Upper lobe of left lung (tissue), 6 donors: ENCODE results near the gene CHMP6. TPM values are rescaled to one million over a fixed set of nuclear protein-coding genes. Genes with fewer than 3 reads are reported as not detected.
A peak's percentile ranks its signal among the peaks of the same experiment; 100 is the strongest.

Source experiments
- ATAC-seq, 2 donors: fragments of 200-7000 bp; cut with Tn5 transposase; one replicate each; pipeline ENCODE4 v1.9.1; 2022; ENCODE audit warnings: mild to moderate bottlenecking in 2 of 2, moderate library complexity in 2 of 2; ENCODE audit not compliant: low FRiP score in 2 of 2
- DNase-seq, 2 donors: peaks; one replicate each; pipeline ENCODE4 v3.0.0-alpha.2; 2019 to 2020
- H3K27ac ChIP-seq, 4 donors: fragments of 200-600 bp; sonication (generic); one replicate each; pipeline ENCODE4 v1.5.1; 2016 to 2019
- H3K27me3 ChIP-seq, 4 donors: fragments of 200-600 bp; sonication (generic); one replicate each; pipeline ENCODE4 v1.5.1; 2017 to 2019
- H3K36me3 ChIP-seq, 4 donors: fragments of 200-600 bp; sonication (generic); one replicate each; pipeline ENCODE4 v1.5.1; 2016 to 2019
- H3K4me1 ChIP-seq, 4 donors: fragments of 200-600 bp; sonication (generic); one replicate each; pipeline ENCODE4 v1.5.1; 2018 to 2019
- H3K4me3 ChIP-seq, 4 donors: fragments of 200-600 bp; sonication (generic); one replicate each; pipeline ENCODE4 v1.5.1; 2017 to 2019; ENCODE audit warnings: mild to moderate bottlenecking in 2 of 4, moderate library complexity in 1 of 4
- H3K9me3 ChIP-seq, 4 donors: fragments of 200-600 bp; sonication (generic); one replicate each; pipeline ENCODE4 v1.5.1; 2018 to 2019
- EP300 ChIP-seq, 4 donors: sonication (generic); formaldehyde crosslinking; IDR thresholded peaks; one replicate each; pipeline ENCODE4 v1.5.1; 2017; ENCODE audit warnings: antibody characterized with exemption in 4 of 4, control low read depth in 2 of 4
- POLR2A ChIP-seq, 4 donors: fragments of 450-650 bp; IDR thresholded peaks; one replicate each; pipeline ENCODE4 v1.5.1; 2016 to 2017; ENCODE audit warnings: antibody characterized with exemption in 4 of 4, mild to moderate bottlenecking in 2 of 4
- POLR2AphosphoS5 ChIP-seq, 2 donors: sonication (generic); formaldehyde crosslinking; IDR thresholded peaks; one replicate each; pipeline ENCODE4 v1.5.1; 2017; ENCODE audit warnings: antibody characterized with exemption in 2 of 2
- WGBS, 2 donors: methylation state at CpG; one replicate each; pipeline ENCODE4 v1.1.5; 2017 to 2018; 5-methylcytosine and 5-hydroxymethylcytosine counted together
- total RNA-seq, 6 donors: library from RNA; depleted of rRNA in 4 of 6; stranded (reverse); fragments of >200 nt in 4 of 6; gene quantifications; one replicate each; pipeline versions ENCODE4 v1.1.0 to v1.2.1, GENCODE V29; 2016 to 2021
- TF ChIP-seq, protein P1 (sequence below), 6 experiments: fragments of 450-650 bp in 4 of 6; fragments of 200-600 bp in 2 of 6; sonication (generic) in 2 of 6; IDR thresholded peaks; one replicate each; pipeline ENCODE4 v1.5.1; 2016 to 2019; ENCODE audit warnings: antibody characterized with exemption in 6 of 6
- donor health status: DM: no; HTN: no; CAD: no; lungs with moderate emphysema.
- donor health status: DM: no; HTN: yes; CAD: no; lungs with severe emphysema.

Gene CHMP6
- total RNA-seq, 6 donors from 2014 or later, result 29.5 to 75.4 (median 34.8) TPM

DNA sequence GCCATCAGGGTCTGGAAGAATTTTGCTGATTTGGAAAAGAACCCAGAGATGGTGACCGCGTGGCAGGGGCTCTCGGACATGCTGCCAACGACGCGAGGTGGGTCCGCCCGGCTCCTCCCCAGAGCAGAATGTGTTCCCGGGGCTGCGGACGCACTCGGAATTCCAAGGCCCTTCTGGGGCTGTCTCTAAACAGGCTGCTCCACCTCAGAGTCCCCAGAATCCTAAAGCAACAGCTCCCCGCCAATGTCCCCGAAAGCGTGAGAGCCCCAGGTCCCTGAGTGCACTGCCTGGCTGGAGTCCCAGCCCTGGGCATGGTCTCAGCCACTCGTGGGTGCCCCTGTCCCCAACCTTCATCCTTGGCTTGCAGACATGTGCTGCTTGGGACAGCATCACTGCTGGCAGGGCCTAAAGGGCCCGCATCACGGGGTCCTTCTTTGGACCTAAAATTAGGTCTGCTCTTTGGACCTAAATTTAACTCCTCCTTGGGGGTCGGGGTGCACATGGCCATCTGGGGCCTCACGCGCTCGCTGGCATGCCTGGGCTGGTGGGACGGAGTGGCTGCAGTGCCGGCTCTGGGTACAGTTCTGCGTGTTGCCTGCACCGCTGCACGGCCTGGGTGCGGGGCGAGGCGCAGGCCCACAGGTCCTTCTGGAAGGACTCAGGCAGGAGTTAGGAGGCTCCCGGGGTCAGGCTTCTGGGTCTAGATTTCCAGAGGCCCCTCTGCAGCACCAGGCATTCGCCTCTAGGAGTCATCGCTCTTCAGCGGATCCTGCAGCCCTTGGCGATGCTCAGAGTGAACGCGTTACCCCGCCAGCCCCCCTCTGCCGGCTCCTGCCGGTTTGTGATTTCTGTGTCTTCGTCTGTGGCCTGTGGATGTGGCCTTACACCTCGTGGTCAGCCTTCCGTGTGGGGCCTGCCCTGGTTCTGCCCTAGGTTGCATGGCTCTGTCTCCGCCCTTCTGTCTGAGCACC lies 41.9 kb upstream of the CHMP6 start:
- no peaks in the 10 kb centered on the region for H3K27me3 ChIP-seq
- DNase-seq (peak in 1 of 2 donors; percentile 77), ATAC-seq (no peak)
- 90 to 94% methylated on average over 9 to 44 of the region's 44 CpGs for WGBS, 2 donors
- TF ChIP-seq POLR2A (IDR thresholded peaks at IDR 0.05), result no peak
- TF ChIP-seq, protein P1, sequence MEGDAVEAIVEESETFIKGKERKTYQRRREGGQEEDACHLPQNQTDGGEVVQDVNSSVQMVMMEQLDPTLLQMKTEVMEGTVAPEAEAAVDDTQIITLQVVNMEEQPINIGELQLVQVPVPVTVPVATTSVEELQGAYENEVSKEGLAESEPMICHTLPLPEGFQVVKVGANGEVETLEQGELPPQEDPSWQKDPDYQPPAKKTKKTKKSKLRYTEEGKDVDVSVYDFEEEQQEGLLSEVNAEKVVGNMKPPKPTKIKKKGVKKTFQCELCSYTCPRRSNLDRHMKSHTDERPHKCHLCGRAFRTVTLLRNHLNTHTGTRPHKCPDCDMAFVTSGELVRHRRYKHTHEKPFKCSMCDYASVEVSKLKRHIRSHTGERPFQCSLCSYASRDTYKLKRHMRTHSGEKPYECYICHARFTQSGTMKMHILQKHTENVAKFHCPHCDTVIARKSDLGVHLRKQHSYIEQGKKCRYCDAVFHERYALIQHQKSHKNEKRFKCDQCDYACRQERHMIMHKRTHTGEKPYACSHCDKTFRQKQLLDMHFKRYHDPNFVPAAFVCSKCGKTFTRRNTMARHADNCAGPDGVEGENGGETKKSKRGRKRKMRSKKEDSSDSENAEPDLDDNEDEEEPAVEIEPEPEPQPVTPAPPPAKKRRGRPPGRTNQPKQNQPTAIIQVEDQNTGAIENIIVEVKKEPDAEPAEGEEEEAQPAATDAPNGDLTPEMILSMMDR (IDR thresholded peaks at IDR 0.05), result no peak
- no peak for TF ChIP-seq EP300 (IDR thresholded peaks at IDR 0.05)
- H3K4me3 ChIP-seq, result no peak overlapping the region
- H3K4me1 ChIP-seq, result peaks cover 0 to 4% (median 0%) of the 10 kb centered on the region in 4 donors
- H3K9me3 ChIP-seq, result no peaks in the 10 kb centered on the region
- no peak overlapping the region for H3K27ac ChIP-seq
- peaks cover 0 to 65% (median 32%) of the 10 kb centered on the region in 4 donors for H3K36me3 ChIP-seq

DNA sequence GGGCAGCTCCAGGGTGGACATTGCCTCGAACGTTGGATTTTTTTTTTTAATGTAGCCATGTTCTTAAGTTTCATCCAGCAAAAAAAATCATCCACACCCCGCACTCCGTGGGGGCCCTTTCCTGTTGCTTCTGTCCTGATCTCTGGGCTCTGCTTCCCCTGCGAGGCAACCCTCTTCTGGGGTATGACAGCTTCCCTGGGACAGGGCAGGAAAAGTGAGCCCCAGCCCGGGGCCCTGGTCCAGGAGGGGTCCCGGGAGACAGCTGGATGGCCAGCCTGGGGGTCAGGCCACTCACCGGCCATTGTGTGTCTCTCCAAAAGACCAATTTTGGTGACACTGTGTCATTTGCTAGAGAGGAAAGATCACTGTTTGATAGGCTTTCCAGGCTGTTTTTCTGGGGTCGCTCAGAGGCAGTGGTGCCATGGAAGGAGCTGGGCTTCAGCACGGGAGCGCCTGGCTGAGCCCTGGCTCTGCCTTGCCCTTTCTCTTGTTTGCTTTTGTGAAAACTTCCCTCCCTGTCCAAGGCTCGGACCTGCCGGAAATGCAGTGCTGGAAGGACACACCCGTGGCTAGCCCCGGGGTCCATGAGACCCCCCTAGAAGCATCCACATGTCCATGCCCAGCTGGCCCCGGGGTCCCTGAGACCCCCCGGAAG lies 41.0 kb upstream of the CHMP6 start:
- H3K4me1 ChIP-seq, result peaks cover 0 to 4% (median 0%) of the 10 kb centered on the region in 4 donors
- H3K9me3 ChIP-seq, result no peaks in the 10 kb centered on the region
- 92 to 95% methylated on average over 16 to 17 of the region's 17 CpGs for WGBS, 2 donors
- DNase-seq (peak in 1 of 2 donors; percentile 40), ATAC-seq (no peak)
- H3K36me3 ChIP-seq, result peaks cover 0 to 64% (median 35%) of the 10 kb centered on the region in 4 donors
- no peak for TF ChIP-seq POLR2A (IDR thresholded peaks at IDR 0.05)
- no peak for TF ChIP-seq POLR2AphosphoS5 (IDR thresholded peaks at IDR 0.05)
- no peak overlapping the region for H3K27ac ChIP-seq
- no peak overlapping the region for H3K4me3 ChIP-seq
- no peaks in the 10 kb centered on the region for H3K27me3 ChIP-seq

DNA sequence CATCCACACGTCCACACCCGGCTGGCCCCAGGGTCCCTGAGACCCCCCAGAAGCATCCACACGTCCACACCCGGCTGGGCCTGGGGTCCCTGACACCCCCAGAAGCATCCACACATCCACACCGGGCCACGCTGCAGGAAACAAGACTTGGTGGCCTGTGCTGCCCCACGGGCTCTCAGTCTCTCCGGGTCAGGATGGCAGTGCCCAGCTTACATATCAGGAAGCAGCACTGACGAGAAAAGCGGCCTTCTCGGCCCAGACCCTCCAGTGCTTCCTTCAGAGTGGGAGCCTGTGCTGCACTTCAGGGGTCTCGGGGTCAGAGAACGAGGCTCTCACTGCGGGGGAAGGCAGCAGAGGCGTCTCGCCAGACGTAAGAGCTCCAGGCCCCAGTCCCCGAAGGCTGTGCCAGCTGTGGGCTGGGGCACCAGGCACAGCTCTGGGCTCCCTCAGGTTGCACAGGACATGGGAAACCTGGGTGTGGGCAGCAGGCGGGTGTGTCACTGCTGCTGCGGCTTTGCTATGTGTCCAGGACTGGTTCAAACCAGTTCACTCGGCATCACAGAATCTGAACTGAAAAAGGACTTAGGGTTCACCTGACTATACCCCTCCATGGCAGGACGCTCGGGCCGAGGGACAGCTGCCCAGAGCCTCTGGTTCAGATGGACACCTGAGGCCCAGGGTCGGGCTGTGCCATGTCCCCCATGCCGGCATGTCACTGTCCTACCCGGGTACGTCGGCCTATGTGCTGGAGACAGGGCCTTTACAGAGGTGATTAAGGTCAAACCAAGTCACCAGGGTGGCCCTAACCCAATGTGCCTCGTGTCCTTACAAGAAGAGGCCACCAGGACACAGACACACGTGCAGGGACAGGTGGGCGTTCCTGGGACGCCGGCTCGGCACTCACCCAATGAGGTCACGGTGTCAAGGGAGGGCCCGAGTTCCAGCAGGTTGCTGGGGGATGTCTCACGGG lies 40.2 kb upstream of the CHMP6 start:
- H3K36me3 ChIP-seq, result peaks cover 0 to 56% (median 28%) of the 10 kb centered on the region in 4 donors
- H3K4me1 ChIP-seq, result peaks cover 0 to 4% (median 0%) of the 10 kb centered on the region in 4 donors
- TF ChIP-seq EP300 (IDR thresholded peaks at IDR 0.05), result no peak
- H3K27ac ChIP-seq, result no peak overlapping the region
- 90 to 93% methylated on average over 20 to 38 of the region's 38 CpGs for WGBS, 2 donors
- peak in 1 of 2 donors; percentile 59 for DNase-seq
- no peaks in the 10 kb centered on the region for H3K27me3 ChIP-seq
- ATAC-seq, result no peak
- H3K4me3 ChIP-seq, result no peak overlapping the region
- no peaks in the 10 kb centered on the region for H3K9me3 ChIP-seq

DNA sequence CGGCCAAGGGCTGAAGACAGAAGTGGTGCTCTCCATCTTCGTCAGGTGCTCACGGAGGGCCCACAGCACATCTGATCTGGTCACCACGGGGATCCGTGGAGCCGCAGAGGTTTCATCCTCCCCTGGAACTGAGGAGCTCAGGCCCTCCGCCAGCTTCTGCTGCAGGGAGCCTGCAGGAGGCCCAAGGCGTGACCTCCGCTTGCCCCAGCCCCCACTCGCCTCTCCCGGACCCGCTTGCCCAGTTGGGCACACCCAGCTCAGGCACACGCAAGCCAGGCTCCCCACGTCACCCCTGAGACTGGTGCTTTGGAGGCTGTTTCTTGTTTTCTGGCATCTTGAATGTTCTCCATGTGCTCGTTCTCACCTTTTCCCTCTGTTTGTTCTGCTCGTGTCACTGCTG lies 39.4 kb upstream of the CHMP6 start:
- Histone ChIP-seq H3K27me3 (no peaks in the 10 kb centered on the region), H3K27ac (no peak overlapping the region), H3K36me3 (peaks cover 0 to 54% (median 21%) of the 10 kb centered on the region in 4 donors), H3K9me3 (no peaks in the 10 kb centered on the region), H3K4me3 (no peak overlapping the region), H3K4me1 (peaks cover 0 to 4% (median 0%) of the 10 kb centered on the region in 4 donors)
- ATAC-seq (no peak), DNase-seq (peak in 1 of 2 donors; percentile 71)
- TF ChIP-seq, protein P1 (IDR thresholded peaks at IDR 0.05), result no peak
- no peak for TF ChIP-seq EP300 (IDR thresholded peaks at IDR 0.05)
- no peak for TF ChIP-seq POLR2AphosphoS5 (IDR thresholded peaks at IDR 0.05)
- 94 to 95% methylated on average over 16 of the region's 16 CpGs for WGBS, 2 donors

DNA sequence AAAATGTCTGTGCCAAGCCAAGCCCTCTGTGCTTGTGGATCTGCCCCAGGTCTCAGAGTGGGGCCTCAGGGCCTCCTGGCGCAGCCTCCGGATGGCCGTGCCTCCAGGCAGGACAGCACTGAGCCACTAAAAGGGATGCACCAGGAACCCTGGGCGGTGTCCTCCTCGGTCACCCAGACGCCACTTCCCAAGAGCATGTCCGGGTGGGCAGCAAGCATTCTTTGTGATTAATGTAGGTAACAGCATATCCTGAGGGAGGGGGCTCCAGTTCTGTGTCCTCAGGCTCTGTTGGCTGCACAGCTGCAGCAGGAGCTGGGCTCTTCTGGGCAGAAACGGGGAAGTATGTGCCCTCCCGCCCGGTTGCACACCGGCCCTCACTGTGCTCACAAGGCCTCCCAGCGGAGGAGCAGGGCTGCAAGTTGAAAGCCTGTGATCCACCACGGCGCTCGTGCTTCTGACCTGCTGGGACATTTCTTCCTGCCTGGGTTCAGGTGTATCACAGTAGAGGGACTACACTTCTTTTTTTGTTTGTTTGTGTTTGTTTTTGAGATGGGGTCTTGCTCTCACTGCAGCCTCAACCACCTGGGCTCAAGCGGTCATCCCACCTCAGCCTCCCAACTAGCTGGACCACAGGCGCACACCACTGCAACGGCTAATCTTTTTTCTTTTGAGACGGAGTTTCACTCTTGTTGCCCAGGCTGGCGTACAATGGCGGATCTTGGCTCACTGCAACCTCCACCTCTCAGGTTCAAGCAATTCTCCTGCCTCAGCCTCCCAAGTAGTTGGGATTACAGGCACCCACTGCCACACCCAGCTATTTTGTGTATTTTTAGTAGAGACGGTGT lies 37.9 kb upstream of the CHMP6 start:
- WGBS, 2 donors, result 93 to 94% methylated on average over 15 to 22 of the region's 22 CpGs
- ATAC-seq (no peak), DNase-seq (peak in 1 of 2 donors; percentile 48)

More for the DNA sequence above, 37.9 kb upstream of the CHMP6 start:
- Histone ChIP-seq H3K27ac (no peak overlapping the region), H3K27me3 (no peaks in the 10 kb centered on the region), H3K36me3 (peaks cover 0 to 46% (median 20%) of the 10 kb centered on the region in 4 donors), H3K4me1 (no peaks in the 10 kb centered on the region), H3K9me3 (no peaks in the 10 kb centered on the region), H3K4me3 (no peak overlapping the region)
- TF ChIP-seq, protein P1 (IDR thresholded peaks at IDR 0.05), result no peak
- TF ChIP-seq POLR2AphosphoS5 (IDR thresholded peaks at IDR 0.05), result no peak
- no peak for TF ChIP-seq EP300 (IDR thresholded peaks at IDR 0.05)
- no peak for TF ChIP-seq POLR2A (IDR thresholded peaks at IDR 0.05)
